ENCODE measurements around the gene ROM1.
A peak's percentile ranks its signal among the peaks of the same experiment; 100 is the strongest.
"Not testable (repeated sequence)": the region's sequence is repeated elsewhere in the genome, so short reads cannot be mapped to it uniquely, and the experiment has no call there.

The ROM1 gene

DNA sequence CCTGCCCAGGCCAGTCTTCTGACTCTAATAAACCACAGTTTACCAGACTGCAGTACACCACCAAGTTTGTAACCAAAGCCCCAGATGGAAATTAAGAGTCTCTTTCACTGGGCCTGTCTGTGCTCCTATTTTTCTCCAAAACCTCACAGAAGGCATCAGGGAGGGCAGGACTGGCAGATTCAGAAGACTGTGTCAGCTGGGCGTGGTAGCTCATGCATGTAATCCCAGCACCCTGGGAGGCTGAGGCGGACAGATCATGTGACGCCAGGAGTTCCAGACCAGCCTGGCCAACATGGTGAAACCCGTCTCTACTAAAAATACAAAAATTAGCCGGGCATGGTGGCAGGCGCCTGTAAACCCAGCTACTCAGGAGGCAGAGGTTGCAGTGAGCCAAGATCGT lies 27.7 kb upstream of the ROM1 start:
- not testable (repeated sequence) for H3K14ac ChIP-seq (ENCODE audit: low read length in 2 of 2); H3K27ac ChIP-seq (ENCODE audit: low read length, poor library complexity, severe bottlenecking); H4K91ac ChIP-seq (ENCODE audit: low read length); H2BK120ac ChIP-seq (ENCODE audit: low read depth, low read length); H2BK15ac ChIP-seq (ENCODE audit: low read depth, poor library complexity, severe bottlenecking); H3K9ac ChIP-seq (ENCODE audit: low read length); H2BK5ac ChIP-seq (ENCODE audit: low read depth, low read length, poor library complexity, severe bottlenecking); H3K23ac ChIP-seq (ENCODE audit: low read length in 2 of 2); H3K4me2 ChIP-seq (ENCODE audit: low read length, poor library complexity, severe bottlenecking); H4K8ac ChIP-seq (ENCODE audit: low read length); H3K18ac ChIP-seq (ENCODE audit: low read depth in 1 of 2, low read length in 2 of 2); H3K9me3 ChIP-seq (ENCODE audit: control insufficient read depth, low read length); DNase-seq; H2AFZ ChIP-seq (ENCODE audit: low read depth, low read length); H3K4me1 ChIP-seq (ENCODE audit: control insufficient read depth, insufficient read depth, low read depth, low read length); H3K4me3 ChIP-seq (ENCODE audit: insufficient read depth in 1 of 2, low read depth in 1 of 2, low read length in 2 of 2); H3K27me3 ChIP-seq (ENCODE audit: control insufficient read depth in 1 of 2, insufficient read depth in 1 of 2, low read length in 2 of 2); H3K4ac ChIP-seq (ENCODE audit: low read depth in 1 of 2, low read length in 2 of 2); H2AK5ac ChIP-seq (ENCODE audit: low read length, severe bottlenecking); H2BK12ac ChIP-seq (ENCODE audit: low read length in 2 of 2)
- Histone ChIP-seq H3K79me1 (replicated peaks; ENCODE audit: low read length, poor library complexity, severe bottlenecking) (peaks cover 25% of the 10 kb centered on the region), H3K36me3 (ENCODE audit: control insufficient read depth in 1 of 2, insufficient read depth in 2 of 2, low read depth in 1 of 2, low read length in 2 of 2) (peaks cover 35 to 52% of the 10 kb centered on the region in 2 experiments)
- WGBS, result 96% methylated on average over 7 of the region's 7 CpGs

DNA sequence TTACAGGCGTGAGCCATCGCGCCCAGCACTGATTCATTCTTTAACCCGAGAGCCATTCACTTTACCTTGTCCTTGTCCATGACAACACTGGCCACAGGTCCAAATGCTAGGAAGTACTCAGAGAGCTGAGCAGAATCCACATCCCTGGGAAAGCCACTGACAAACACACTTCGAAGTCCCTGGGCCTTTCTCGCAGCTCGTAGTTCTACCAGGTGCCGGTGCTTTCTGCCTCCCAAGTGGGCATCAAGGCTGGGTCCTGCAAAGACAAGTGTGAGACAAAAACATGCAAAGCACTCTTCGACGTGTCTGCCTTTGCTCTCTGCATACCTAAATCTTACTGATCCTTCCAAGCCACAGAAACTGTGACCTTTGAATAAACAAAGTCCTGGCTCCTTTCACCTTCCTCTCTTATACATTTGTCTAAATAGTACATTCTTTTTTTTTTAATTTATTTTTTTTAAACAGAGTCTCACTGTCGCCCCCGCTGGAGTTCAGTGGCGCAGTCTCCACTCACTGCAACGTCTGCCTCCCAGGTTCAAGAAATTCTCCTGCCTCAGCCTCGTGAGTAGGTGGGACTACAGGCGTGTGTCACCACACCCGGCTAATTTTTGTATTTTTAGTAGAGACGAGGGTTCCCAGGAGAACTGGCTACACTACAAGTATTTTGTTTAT lies 24.0 kb upstream of the ROM1 start:
- no peak overlapping the region for H2BK120ac ChIP-seq (ENCODE audit: low read depth, low read length)
- H3K9ac ChIP-seq (ENCODE audit: low read length), result peak overlapping the region; percentile 30
- peaks cover 15% of the 10 kb centered on the region for H3K4me1 ChIP-seq (ENCODE audit: control insufficient read depth, insufficient read depth, low read depth, low read length)
- H2BK5ac ChIP-seq (ENCODE audit: low read depth, low read length, poor library complexity, severe bottlenecking), result no peak overlapping the region
- peaks cover 19% of the 10 kb centered on the region for H3K79me1 ChIP-seq (replicated peaks; ENCODE audit: low read length, poor library complexity, severe bottlenecking)
- H3K9me3 ChIP-seq (ENCODE audit: control insufficient read depth, low read length), result no peaks in the 10 kb centered on the region
- H4K8ac ChIP-seq (ENCODE audit: low read length), result no peak overlapping the region
- no peak overlapping the region for H3K18ac ChIP-seq (ENCODE audit: low read depth in 1 of 2, low read length in 2 of 2)
- H3K4ac ChIP-seq (ENCODE audit: low read depth in 1 of 2, low read length in 2 of 2), result no peak overlapping the region
- H3K27me3 ChIP-seq (ENCODE audit: control insufficient read depth in 1 of 2, insufficient read depth in 1 of 2, low read length in 2 of 2), result no peaks in the 10 kb centered on the region
- H4K91ac ChIP-seq (ENCODE audit: low read length), result no peak overlapping the region
- no peak overlapping the region for H2AK5ac ChIP-seq (ENCODE audit: low read length, severe bottlenecking)
- no peak overlapping the region for H3K23ac ChIP-seq (ENCODE audit: low read length in 2 of 2)
- H2AFZ ChIP-seq (ENCODE audit: low read depth, low read length), result no peak overlapping the region
- H3K36me3 ChIP-seq (ENCODE audit: control insufficient read depth in 1 of 2, insufficient read depth in 2 of 2, low read depth in 1 of 2, low read length in 2 of 2), result peaks cover 39 to 40% of the 10 kb centered on the region in 2 experiments
- H2BK15ac ChIP-seq (ENCODE audit: low read depth, poor library complexity, severe bottlenecking), result no peak overlapping the region
- H2BK12ac ChIP-seq (ENCODE audit: low read length in 2 of 2), result no peak overlapping the region
- WGBS, result 76% methylated on average over 15 of the region's 18 CpGs
- peak; percentile 57 for DNase-seq
- no peak overlapping the region for H3K4me2 ChIP-seq (ENCODE audit: low read length, poor library complexity, severe bottlenecking)
- no peak overlapping the region for H3K4me3 ChIP-seq (ENCODE audit: insufficient read depth in 1 of 2, low read depth in 1 of 2, low read length in 2 of 2)
- H3K14ac ChIP-seq (ENCODE audit: low read length in 2 of 2), result no peak overlapping the region
- H3K27ac ChIP-seq (ENCODE audit: low read length, poor library complexity, severe bottlenecking), result no peak overlapping the region

DNA sequence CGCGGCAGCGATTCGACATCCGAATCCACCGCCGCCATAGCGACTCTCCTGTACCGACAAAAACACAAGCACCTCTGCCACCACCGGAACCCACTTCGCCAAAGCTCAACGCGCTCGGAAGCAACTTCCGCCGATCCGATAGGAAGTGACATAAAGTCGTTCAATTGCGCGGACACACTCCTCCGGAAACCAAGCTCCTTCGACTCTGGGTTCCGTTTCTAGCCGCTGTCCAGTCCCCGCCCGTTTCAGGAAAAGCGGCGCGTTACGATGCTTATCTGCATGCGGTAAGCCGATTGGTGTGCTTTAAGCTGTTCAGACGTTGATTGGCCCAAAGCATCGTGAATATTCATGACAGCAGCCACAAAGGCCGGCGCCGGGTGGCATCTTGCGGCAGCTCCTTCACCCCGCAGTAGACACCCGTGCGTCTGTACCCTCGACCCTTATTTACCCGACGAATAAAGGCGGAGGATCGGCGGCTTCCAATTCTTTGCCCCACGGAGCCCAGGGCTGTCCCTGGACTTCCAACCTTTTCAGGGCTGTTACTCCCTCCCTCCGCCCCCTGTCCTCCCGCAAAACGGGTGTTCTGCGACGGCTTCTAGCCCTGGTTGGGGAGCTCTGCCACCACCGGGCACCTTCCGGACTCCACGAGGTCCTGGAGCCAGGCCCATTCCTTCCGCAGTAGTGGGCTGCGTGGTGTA lies 21.5 kb upstream of the ROM1 start, which contains the start of gene TUT1:
TSS of gene TUT1 (minus strand) at position 76 of the 698 bp plus-strand sequence. CDS start at position 38, 38 bp downstream.
- H2AK5ac ChIP-seq (ENCODE audit: low read length, severe bottlenecking), result no peak within 1 kb of the TSS
- H2AFZ ChIP-seq (ENCODE audit: low read depth, low read length), result peak within 1 kb of the TSS; percentile 62
- peak within 1 kb of the TSS in 1 of 2 experiments; percentile 42 for H3K23ac ChIP-seq (ENCODE audit: low read length in 2 of 2)
- peak within 1 kb of the TSS; percentile 70 to 73 for H3K18ac ChIP-seq (ENCODE audit: low read depth in 1 of 2, low read length in 2 of 2)
- peak within 1 kb of the TSS; percentile 73 for H4K8ac ChIP-seq (ENCODE audit: low read length)
- H2BK5ac ChIP-seq (ENCODE audit: low read depth, low read length, poor library complexity, severe bottlenecking), result peak within 1 kb of the TSS; percentile 50
- H3K14ac ChIP-seq (ENCODE audit: low read length in 2 of 2), result no peak within 1 kb of the TSS
- no peaks in the 10 kb centered on the region for H3K9me3 ChIP-seq (ENCODE audit: control insufficient read depth, low read length)
- H3K9ac ChIP-seq (ENCODE audit: low read length), result peak within 1 kb of the TSS; percentile 95
- under 1% methylated on average over 58 of the region's 58 CpGs for WGBS
- H3K4me1 ChIP-seq (ENCODE audit: control insufficient read depth, insufficient read depth, low read depth, low read length), result peaks cover 13% of the 10 kb centered on the region
- H2BK12ac ChIP-seq (ENCODE audit: low read length in 2 of 2), result no peak within 1 kb of the TSS
- H4K91ac ChIP-seq (ENCODE audit: low read length), result peak within 1 kb of the TSS; percentile 81
- H3K27me3 ChIP-seq (ENCODE audit: control insufficient read depth in 1 of 2, insufficient read depth in 1 of 2, low read length in 2 of 2), result no peaks in the 10 kb centered on the region
- peaks cover 28% of the 10 kb centered on the region for H3K79me1 ChIP-seq (replicated peaks; ENCODE audit: low read length, poor library complexity, severe bottlenecking)
- peaks cover 51 to 52% of the 10 kb centered on the region in 2 experiments for H3K36me3 ChIP-seq (ENCODE audit: control insufficient read depth in 1 of 2, insufficient read depth in 2 of 2, low read depth in 1 of 2, low read length in 2 of 2)
- H2BK120ac ChIP-seq (ENCODE audit: low read depth, low read length), result peak within 1 kb of the TSS; percentile 54
- peak within 1 kb of the TSS; percentile 77 for H3K4me2 ChIP-seq (ENCODE audit: low read length, poor library complexity, severe bottlenecking)
- H3K27ac ChIP-seq (ENCODE audit: low read length, poor library complexity, severe bottlenecking), result peak within 1 kb of the TSS; percentile 93
- H3K4me3 ChIP-seq (ENCODE audit: insufficient read depth in 1 of 2, low read depth in 1 of 2, low read length in 2 of 2), result peak within 1 kb of the TSS; percentile 82 to 93
- peak within 1 kb of the TSS in 1 of 2 experiments; percentile 95 for H3K4ac ChIP-seq (ENCODE audit: low read depth in 1 of 2, low read length in 2 of 2)
- H2BK15ac ChIP-seq (ENCODE audit: low read depth, poor library complexity, severe bottlenecking), result peak within 1 kb of the TSS; percentile 62
- peak; percentile 100 for DNase-seq

DNA sequence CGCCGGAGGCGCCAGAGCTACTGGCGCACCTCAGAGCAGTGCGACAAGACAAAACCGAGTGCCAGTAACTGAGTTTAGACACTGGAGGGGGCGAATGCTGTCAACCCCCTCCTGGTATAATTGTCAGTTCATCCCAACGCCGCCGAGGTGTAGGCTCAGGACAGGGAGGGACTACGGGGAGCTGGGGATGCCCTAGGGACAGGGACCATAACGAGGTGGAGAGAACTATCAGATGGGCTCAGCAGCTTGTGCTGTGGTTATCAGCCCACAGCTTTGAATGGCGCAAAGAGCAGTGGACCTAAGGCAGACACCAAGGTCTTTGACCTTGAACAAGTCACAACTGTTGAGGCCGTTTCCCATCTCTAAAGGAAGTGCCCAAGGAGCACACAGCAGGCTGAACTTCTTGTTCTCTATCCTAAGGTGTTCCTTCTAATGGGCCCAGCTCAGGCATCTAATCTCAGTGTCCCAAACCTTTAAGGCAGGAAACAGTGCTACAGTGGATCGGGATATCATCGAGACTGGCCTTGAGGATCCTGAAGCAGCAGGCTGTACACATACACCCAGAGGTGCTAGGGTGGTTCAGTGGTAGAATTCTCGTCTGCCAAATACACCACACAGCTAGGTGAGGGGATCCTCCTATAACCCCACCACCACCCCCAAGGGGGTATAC lies 20.8 kb upstream of the ROM1 start:
- no peaks in the 10 kb centered on the region for H3K9me3 ChIP-seq (ENCODE audit: control insufficient read depth, low read length)
- peak overlapping the region; percentile 88 for H3K27ac ChIP-seq (ENCODE audit: low read length, poor library complexity, severe bottlenecking)
- WGBS, result 25% methylated on average over 16 of the region's 17 CpGs
- peak overlapping the region; percentile 52 to 93 for H3K4me3 ChIP-seq (ENCODE audit: insufficient read depth in 1 of 2, low read depth in 1 of 2, low read length in 2 of 2)
- H4K8ac ChIP-seq (ENCODE audit: low read length), result peak overlapping the region; percentile 73
- peaks cover 54 to 55% of the 10 kb centered on the region in 2 experiments for H3K36me3 ChIP-seq (ENCODE audit: control insufficient read depth in 1 of 2, insufficient read depth in 2 of 2, low read depth in 1 of 2, low read length in 2 of 2)
- H3K14ac ChIP-seq (ENCODE audit: low read length in 2 of 2), result no peak overlapping the region
- no peak overlapping the region for H2BK12ac ChIP-seq (ENCODE audit: low read length in 2 of 2)
- H3K23ac ChIP-seq (ENCODE audit: low read length in 2 of 2), result no peak overlapping the region
- peak overlapping the region; percentile 5 for H4K91ac ChIP-seq (ENCODE audit: low read length)
- peak overlapping the region in 1 of 2 experiments; percentile 57 for H3K4ac ChIP-seq (ENCODE audit: low read depth in 1 of 2, low read length in 2 of 2)
- DNase-seq, result no peak
- H3K9ac ChIP-seq (ENCODE audit: low read length), result peak overlapping the region; percentile 95
- peaks cover 13% of the 10 kb centered on the region for H3K4me1 ChIP-seq (ENCODE audit: control insufficient read depth, insufficient read depth, low read depth, low read length)
- H2BK15ac ChIP-seq (ENCODE audit: low read depth, poor library complexity, severe bottlenecking), result no peak overlapping the region
- peak overlapping the region; percentile 75 for H3K4me2 ChIP-seq (ENCODE audit: low read length, poor library complexity, severe bottlenecking)
- H3K18ac ChIP-seq (ENCODE audit: low read depth in 1 of 2, low read length in 2 of 2), result peak overlapping the region in 1 of 2 experiments; percentile 68
- no peak overlapping the region for H2BK120ac ChIP-seq (ENCODE audit: low read depth, low read length)
- H2AK5ac ChIP-seq (ENCODE audit: low read length, severe bottlenecking), result no peak overlapping the region
- H2AFZ ChIP-seq (ENCODE audit: low read depth, low read length), result peak overlapping the region; percentile 21
- H2BK5ac ChIP-seq (ENCODE audit: low read depth, low read length, poor library complexity, severe bottlenecking), result peak overlapping the region; percentile 50
- no peaks in the 10 kb centered on the region for H3K27me3 ChIP-seq (ENCODE audit: control insufficient read depth in 1 of 2, insufficient read depth in 1 of 2, low read length in 2 of 2)
- peaks cover 30% of the 10 kb centered on the region for H3K79me1 ChIP-seq (replicated peaks; ENCODE audit: low read length, poor library complexity, severe bottlenecking)

All from mesenchymal stem cell (in vitro differentiated cells and primary cell).